Stimulated activated CD4-positive, alpha-beta T cell treated with anti-CD3 and anti-CD28 coated beads, Interleukin-1b, Interleukin-23, amount 100 ng/mL, for 24 hours (primary cell): ENCODE results near the gene TMEM150B.
"Not testable (repeated sequence)": the region's sequence is repeated elsewhere in the genome, so short reads cannot be mapped to it uniquely, and the experiment has no call there.

Experiments used
- DNase-seq, 4 experiments: peaks; one replicate each; pipeline ENCODE4 v3.0.0-alpha.2; 2020; ENCODE audit warnings: low read depth in 4 of 4, low spot score in 1 of 4

The TMEM150B gene

GRCh38 chr19:55339889-55340783, 15.0 kb upstream of the TMEM150B start:
- no peak for DNase-seq

- DNase-seq: peak; percentile 100
Measured at GRCh38 chr19:55339105-55339888, 14.2 kb upstream of the TMEM150B start, which contains the start of gene KMT5C. Gene KMT5C (plus strand): TSS chr19:55339876. CDS start chr19:55341937, 2,061 bp downstream.

GRCh38 chr19:55336101-55336500, 11.0 kb upstream of the TMEM150B start:
- no peak for DNase-seq

GRCh38 chr19:55333870-55334269, 8.7 kb upstream of the TMEM150B start:
- no peak for DNase-seq

GRCh38 chr19:55329791-55330190, 4.7 kb upstream of the TMEM150B start:
- DNase-seq: not testable (repeated sequence)

- DNase-seq: not testable (repeated sequence)
Measured at GRCh38 chr19:55328774-55329318, 3.7 kb upstream of the TMEM150B start.

GRCh38 chr19:55324662-55325061, 479 bp downstream of the TMEM150B start:
- no peak for DNase-seq

- no peak for DNase-seq
Measured at GRCh38 chr19:55322204-55322885, 2.8 kb downstream of the TMEM150B start.

- DNase-seq: no peak
Measured at GRCh38 chr19:55321466-55322137, 3.5 kb downstream of the TMEM150B start.

- DNase-seq: no peak
Measured at GRCh38 chr19:55320844-55321419, 4.2 kb downstream of the TMEM150B start.

GRCh38 chr19:55319785-55320184, 5.4 kb downstream of the TMEM150B start:
- DNase-seq: no peak

- DNase-seq: no peak
Measured at GRCh38 chr19:55316646-55317045, 8.5 kb downstream of the TMEM150B start.

- DNase-seq: no peak
Measured at GRCh38 chr19:55315956-55316525, 9.1 kb downstream of the TMEM150B start.

- no peak for DNase-seq
Measured at GRCh38 chr19:55314396-55314795, 10.7 kb downstream of the TMEM150B start.

- DNase-seq: no peak
Measured at GRCh38 chr19:55312621-55313512, 12.3 kb downstream of the TMEM150B start.

- no peak for DNase-seq
Measured at GRCh38 chr19:55311797-55312196, 13.3 kb downstream of the TMEM150B start.

GRCh38 chr19:55311397-55311796, 13.7 kb downstream of the TMEM150B start:
- DNase-seq: no peak

GRCh38 chr19:55310498-55310897, 14.6 kb downstream of the TMEM150B start:
- DNase-seq: no peak

GRCh38 chr19:55309448-55309847, 15.7 kb downstream of the TMEM150B start:
- no peak for DNase-seq
